HepG2 (cell line): Measurements from ENCODE around the gene GAPT. TPM values are rescaled to one million over a fixed set of nuclear protein-coding genes. Genes with fewer than 3 reads are reported as not detected.

Experiments
- ARNT2 ChIP-seq: sonication (generic); formaldehyde crosslinking; IDR thresholded peaks from 2 replicates; pipeline ENCODE4 v1.8.0; 2022; ENCODE audit warnings: mild to moderate bottlenecking, low read depth, missing genetic modification reagents, moderate library complexity
- CEBPG ChIP-seq: IDR thresholded peaks from 2 replicates; pipeline ENCODE4 v1.6.1; 2016
- GPN1 ChIP-seq: sonication (generic); formaldehyde crosslinking; IDR thresholded peaks from 2 replicates; pipeline ENCODE4 v1.5.1; 2020; ENCODE audit warnings: missing genetic modification reagents, borderline replicate concordance
- HHEX ChIP-seq: IDR thresholded peaks from 2 replicates; pipeline ENCODE4 v1.6.1; 2016; ENCODE audit warnings: control low read depth
- HOXA9 ChIP-seq: sonication (generic); formaldehyde crosslinking; IDR thresholded peaks from 2 replicates; pipeline ENCODE4 v1.8.1; 2022; ENCODE audit warnings: missing genetic modification reagents, mild to moderate bottlenecking, moderate library complexity, borderline replicate concordance
- IRF2 ChIP-seq: IDR thresholded peaks from 2 replicates; pipeline ENCODE4 v1.6.1; 2018; ENCODE audit warnings: missing genetic modification reagents, missing compliant biosample characterization
- KLF6 ChIP-seq: IDR thresholded peaks from 2 replicates; pipeline ENCODE4 v1.8.0; 2016; ENCODE audit warnings: missing biosample characterization, missing genetic modification reagents
- MXI1 ChIP-seq: IDR thresholded peaks from 3 replicates; pipeline ENCODE4 v1.6.1; 2012; ENCODE audit warnings: low read depth, low read length, inconsistent platforms, borderline replicate concordance
- NFE2 ChIP-seq: sonication (generic); formaldehyde crosslinking; IDR thresholded peaks from 2 replicates; pipeline ENCODE4 v1.4.0; 2020; ENCODE audit warnings: missing genetic modification reagents
- NFYC ChIP-seq: IDR thresholded peaks from 2 replicates; pipeline ENCODE4 v1.6.1; 2016; ENCODE audit warnings: missing genetic modification reagents, missing compliant biosample characterization
- PAF1 ChIP-seq: IDR thresholded peaks from 2 replicates; pipeline ENCODE4 v1.6.1; 2016; ENCODE audit warnings: missing genetic modification reagents, missing compliant biosample characterization
- RAD21 ChIP-seq: fragments of 450-650 bp; formaldehyde crosslinking; IDR thresholded peaks from 2 replicates; pipeline ENCODE4 v1.5.0; 2020; ENCODE audit warnings: mild to moderate bottlenecking
- SMAD1 ChIP-seq: sonication (generic); formaldehyde crosslinking; IDR thresholded peaks from 2 replicates; pipeline ENCODE4 v1.4.0; 2020; ENCODE audit warnings: missing genetic modification reagents, low read depth, mild to moderate bottlenecking, borderline replicate concordance
- SOX6 ChIP-seq, 2 experiments: fragments of 450-650 bp in 1 of 2; sonication (generic) in 1 of 2; formaldehyde crosslinking in 1 of 2; IDR thresholded peaks; 2 replicates each; pipeline versions ENCODE4 v1.4.0 to v1.6.1; 2017 to 2020; ENCODE audit warnings: antibody characterized with exemption in 1 of 2, mild to moderate bottlenecking in 1 of 2, missing genetic modification reagents in 1 of 2
- SP5 ChIP-seq: IDR thresholded peaks from 2 replicates; pipeline ENCODE4 v1.6.1; 2016; ENCODE audit warnings: low read depth, borderline replicate concordance
- SSRP1 ChIP-seq: IDR thresholded peaks from 2 replicates; pipeline ENCODE4 v1.6.1; 2016; ENCODE audit warnings: control low read depth
- THAP7 ChIP-seq: sonication (generic); formaldehyde crosslinking; IDR thresholded peaks from 2 replicates; pipeline ENCODE4 v1.8.1; 2023; ENCODE audit warnings: mild to moderate bottlenecking, missing genetic modification reagents
- XRCC5 ChIP-seq: fragments of 200-400 bp; formaldehyde crosslinking; optimal IDR thresholded peaks from 2 replicates; pipeline ENCODE3; 2017; ENCODE audit warnings: mild to moderate bottlenecking, low read length
- ZHX1 ChIP-seq: sonication (generic); formaldehyde crosslinking; IDR thresholded peaks from 2 replicates; pipeline ENCODE4 v1.8.1; 2022; ENCODE audit warnings: low read depth, mild to moderate bottlenecking, missing genetic modification reagents
- ZNF121 ChIP-seq: sonication (generic); formaldehyde crosslinking; IDR thresholded peaks from 2 replicates; pipeline ENCODE4 v1.5.0; 2020; ENCODE audit warnings: mild to moderate bottlenecking, missing genetic modification reagents
- ZNF264 ChIP-seq: sonication (generic); formaldehyde crosslinking; IDR thresholded peaks from 2 replicates; pipeline ENCODE4 v1.4.0; 2020; ENCODE audit warnings: missing genetic modification reagents
- ZNF501 ChIP-seq: sonication (generic); formaldehyde crosslinking; IDR thresholded peaks from 2 replicates; pipeline ENCODE4 v1.5.1; 2020; ENCODE audit warnings: mild to moderate bottlenecking, moderate library complexity, missing genetic modification reagents
- ZNF564 ChIP-seq: sonication (generic); formaldehyde crosslinking; IDR thresholded peaks from 2 replicates; pipeline ENCODE4 v1.8.1; 2023; ENCODE audit warnings: mild to moderate bottlenecking, missing genetic modification reagents
- ZNF597 ChIP-seq: sonication (generic); formaldehyde crosslinking; IDR thresholded peaks from 2 replicates; pipeline ENCODE4 v1.5.0; 2020; ENCODE audit warnings: missing genetic modification reagents
- ZNF839 ChIP-seq: sonication (generic); formaldehyde crosslinking; IDR thresholded peaks from 2 replicates; pipeline ENCODE4 v1.4.0; 2020; ENCODE audit warnings: missing genetic modification reagents, mild to moderate bottlenecking, borderline replicate concordance
- polyA plus RNA-seq, 8 experiments: library from polyadenylated mRNA; depleted of rRNA in 3 of 8; stranded (reverse) in 7 of 8; unstranded in 1 of 8; fragments of >200 nt; fragmentation: Illumina TruSeq in 4 of 8; extraction: Trizol in 4 of 8; gene quantifications; 2 replicates each; pipeline versions ENCODE4 v1.2.1 to v1.2.3, GENCODE V29; 2011 to 2016; ENCODE audit warnings: low read depth in 4 of 8, missing spikeins in 1 of 8, mixed read lengths in 1 of 8; ENCODE audit not compliant: insufficient read depth in 1 of 8
- total RNA-seq, 5 experiments: library from RNA; depleted of rRNA; stranded (reverse); fragments of >200 nt; fragmentation: Illumina TruSeq; extraction: Trizol; gene quantifications; 2 replicates each; pipeline ENCODE4 v1.2.3, GENCODE V29; 2016; ENCODE audit warnings: low read depth in 1 of 5
- TF ChIP-seq, protein P1 (sequence below): sonication (generic); IDR thresholded peaks from 2 replicates; pipeline ENCODE4 v1.6.1; 2016; ENCODE audit warnings: low read depth, borderline replicate concordance

The GAPT gene
- total and polyA plus RNA-seq, 2 of the 13 experiments (the other 11 are each of a cell fraction or from before 2014, with no cell fraction given), result not detected

DNA sequence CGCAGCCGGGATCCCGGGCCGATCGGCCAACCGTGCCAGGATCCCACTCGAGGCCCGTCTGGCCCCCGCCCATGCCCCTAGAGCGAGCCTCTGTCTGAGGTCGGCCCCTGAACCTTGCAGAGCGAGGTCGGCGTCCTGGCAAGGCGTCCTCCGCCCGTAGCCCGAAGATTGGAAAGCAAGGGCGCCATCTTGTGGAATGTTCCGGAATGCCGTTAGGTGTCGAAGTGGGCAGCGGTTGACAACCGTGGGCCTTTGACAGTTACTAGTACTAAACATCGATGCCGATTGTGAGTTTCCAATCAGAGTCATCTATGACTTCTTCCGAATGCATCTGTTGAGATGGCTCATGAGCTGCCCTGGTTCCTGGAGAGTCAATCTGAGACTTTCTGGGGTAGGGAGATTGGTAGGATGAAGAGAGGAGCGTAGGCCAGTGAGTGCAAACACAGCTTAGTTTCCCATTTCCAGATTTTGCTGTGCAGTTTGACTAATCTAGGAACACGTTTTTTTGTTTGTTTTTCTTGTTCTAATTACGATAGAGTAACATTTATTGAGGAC, 30.4 kb upstream of the GAPT start (continued):
- no peak for TF ChIP-seq SSRP1
- no peak for TF ChIP-seq HHEX
- TF ChIP-seq ZHX1 (CRISPR knock-in tag), result no peak
- no peak for TF ChIP-seq PAF1 (CRISPR knock-in tag)
- TF ChIP-seq NFE2 (CRISPR knock-in tag), result no peak
- TF ChIP-seq XRCC5, result no peak
- TF ChIP-seq, protein P1, sequence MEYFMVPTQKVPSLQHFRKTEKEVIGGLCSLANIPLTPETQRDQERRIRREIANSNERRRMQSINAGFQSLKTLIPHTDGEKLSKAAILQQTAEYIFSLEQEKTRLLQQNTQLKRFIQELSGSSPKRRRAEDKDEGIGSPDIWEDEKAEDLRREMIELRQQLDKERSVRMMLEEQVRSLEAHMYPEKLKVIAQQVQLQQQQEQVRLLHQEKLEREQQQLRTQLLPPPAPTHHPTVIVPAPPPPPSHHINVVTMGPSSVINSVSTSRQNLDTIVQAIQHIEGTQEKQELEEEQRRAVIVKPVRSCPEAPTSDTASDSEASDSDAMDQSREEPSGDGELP, result no peak
- TF ChIP-seq MXI1, result peak; percentile 5; the same call in 1 of the 3 replicates
- TF ChIP-seq ZNF564 (CRISPR knock-in tag), result no peak; the same call in 1 of the 2 replicates
- no peak for TF ChIP-seq ZNF264 (CRISPR knock-in tag)
- TF ChIP-seq RAD21 (CRISPR knock-in tag), result peak; percentile 69
- no peak for TF ChIP-seq THAP7 (CRISPR knock-in tag)
- TF ChIP-seq SOX6 (IDR thresholded peaks at IDR 0.05), result no peak
- TF ChIP-seq SOX6 (CRISPR knock-in tag; IDR thresholded peaks at IDR 0.05), result no peak
- TF ChIP-seq ARNT2 (CRISPR knock-in tag), result no peak
- no peak for TF ChIP-seq CEBPG
- no peak for TF ChIP-seq ZNF597 (CRISPR knock-in tag)
- TF ChIP-seq ZNF121, result peak; percentile 28
- no peak for TF ChIP-seq IRF2 (CRISPR knock-in tag)
- no peak for TF ChIP-seq ZNF839 (CRISPR knock-in tag)
- no peak for TF ChIP-seq HOXA9
- no peak for TF ChIP-seq KLF6
- TF ChIP-seq SP5 (CRISPR knock-in tag), result no peak
- no peak for TF ChIP-seq SMAD1
- TF ChIP-seq ZNF501 (CRISPR knock-in tag), result peak; percentile 43; the same call in 1 of the 2 replicates
- TF ChIP-seq NFYC (CRISPR knock-in tag), result no peak
- no peak for TF ChIP-seq GPN1 (CRISPR knock-in tag)
